Keratinocyte (primary cell): Measurements from ENCODE around the gene MIOX.

Experiments
- EZH2 ChIP-seq: IDR thresholded peaks from one replicate; pipeline ENCODE4 v1.6.1; 2012; ENCODE audit warnings: inconsistent platforms, mild to moderate bottlenecking, low read length, moderate library complexity
- TF ChIP-seq, protein P1 (sequence below), 3 experiments: IDR thresholded peaks in 1 of 3; conservative IDR thresholded peaks in 1 of 3; optimal IDR thresholded peaks in 1 of 3; 2 replicates in 2 of 3; 3 replicates in 1 of 3; pipeline versions ENCODE3 to v1.5.1; 2011; ENCODE audit warnings: low read length in 3 of 3, mild to moderate bottlenecking in 3 of 3, moderate library complexity in 2 of 3, control low read depth in 1 of 3, inconsistent platforms in 1 of 3; ENCODE audit not compliant: insufficient read depth in 2 of 3; ENCODE audit errors: extremely low read depth in 1 of 3

DNA sequence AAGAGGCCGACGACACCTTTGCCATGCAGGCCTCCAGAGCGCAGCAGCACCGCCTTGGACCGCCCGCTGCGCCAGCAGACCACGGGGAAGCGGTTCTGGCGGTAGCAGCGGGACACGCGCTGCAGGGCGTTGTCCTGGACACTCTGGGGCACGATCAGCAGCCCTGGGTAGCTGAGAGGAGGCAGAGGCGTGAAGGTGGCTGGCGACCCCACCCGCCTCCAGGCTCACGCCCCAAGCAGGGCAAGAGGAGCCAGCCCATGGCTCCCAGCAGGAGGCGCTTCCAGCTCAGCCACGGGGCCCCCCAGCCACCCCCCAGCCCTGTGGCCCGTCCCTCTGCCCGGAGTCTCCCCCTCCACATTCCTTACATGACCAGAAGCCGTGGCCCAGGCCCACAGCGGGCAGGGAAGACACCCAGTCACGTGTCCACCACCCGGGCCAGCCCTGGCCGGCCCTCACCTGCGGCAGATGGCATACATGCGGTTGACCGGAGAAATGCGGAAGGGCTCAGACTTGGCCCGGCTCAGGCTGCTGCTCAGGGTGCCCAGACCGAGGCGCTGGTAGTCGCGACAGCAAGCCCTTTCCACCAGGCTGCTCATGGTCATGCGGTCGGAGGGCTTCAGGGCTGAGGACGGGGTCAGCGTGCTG is 27.0 kb upstream of the MIOX start:
- TF ChIP-seq, protein P1, sequence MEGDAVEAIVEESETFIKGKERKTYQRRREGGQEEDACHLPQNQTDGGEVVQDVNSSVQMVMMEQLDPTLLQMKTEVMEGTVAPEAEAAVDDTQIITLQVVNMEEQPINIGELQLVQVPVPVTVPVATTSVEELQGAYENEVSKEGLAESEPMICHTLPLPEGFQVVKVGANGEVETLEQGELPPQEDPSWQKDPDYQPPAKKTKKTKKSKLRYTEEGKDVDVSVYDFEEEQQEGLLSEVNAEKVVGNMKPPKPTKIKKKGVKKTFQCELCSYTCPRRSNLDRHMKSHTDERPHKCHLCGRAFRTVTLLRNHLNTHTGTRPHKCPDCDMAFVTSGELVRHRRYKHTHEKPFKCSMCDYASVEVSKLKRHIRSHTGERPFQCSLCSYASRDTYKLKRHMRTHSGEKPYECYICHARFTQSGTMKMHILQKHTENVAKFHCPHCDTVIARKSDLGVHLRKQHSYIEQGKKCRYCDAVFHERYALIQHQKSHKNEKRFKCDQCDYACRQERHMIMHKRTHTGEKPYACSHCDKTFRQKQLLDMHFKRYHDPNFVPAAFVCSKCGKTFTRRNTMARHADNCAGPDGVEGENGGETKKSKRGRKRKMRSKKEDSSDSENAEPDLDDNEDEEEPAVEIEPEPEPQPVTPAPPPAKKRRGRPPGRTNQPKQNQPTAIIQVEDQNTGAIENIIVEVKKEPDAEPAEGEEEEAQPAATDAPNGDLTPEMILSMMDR (optimal IDR thresholded peaks at IDR 0.05 in 1 of 3, IDR thresholded peaks at IDR 0.05 in 1 of 3, conservative IDR thresholded peaks at IDR 0.05 in 1 of 3; ENCODE audit: extremely low read depth in 1 of 3, insufficient read depth in 2 of 3, low read length in 3 of 3), result no peak
- no peak for TF ChIP-seq EZH2
